Femur (tissue), 1 donor: ENCODE data around the gene YPEL3.

ENCODE experiments used
- DNase-seq: peaks from one replicate; pipeline ENCODE4 v3.0.0-alpha.2; 2017

The YPEL3 gene

GRCh38 chr16:30068333-30068732 is 27.7 kb downstream of the YPEL3 start:
- no peak for DNase-seq

GRCh38 chr16:30067584-30067916 is 28.5 kb downstream of the YPEL3 start:
- DNase-seq: no peak

- DNase-seq: peak; percentile 61
Observed at GRCh38 chr16:30066761-30067583, 29.0 kb downstream of the YPEL3 start.

GRCh38 chr16:30065943-30066760 is 29.9 kb downstream of the YPEL3 start:
- no peak for DNase-seq

- DNase-seq: peak; percentile 99
Observed at GRCh38 chr16:30065102-30065942, 30.7 kb downstream of the YPEL3 start, which contains the start of gene ALDOA. TSS of gene ALDOA (plus strand) at chr16:30065760. CDS start at chr16:30066898, 1,138 bp downstream.

GRCh38 chr16:30064729-30065101 is 31.3 kb downstream of the YPEL3 start:
- no peak for DNase-seq

GRCh38 chr16:30063893-30064728 is 31.9 kb downstream of the YPEL3 start:
- DNase-seq: peak; percentile 85

- no peak for DNase-seq
Observed at GRCh38 chr16:30063278-30063892, 32.6 kb downstream of the YPEL3 start.

GRCh38 chr16:30060836-30061554 is 35.0 kb downstream of the YPEL3 start:
- DNase-seq: peak; percentile 76

- DNase-seq: no peak
Observed at GRCh38 chr16:30060346-30060745, 35.7 kb downstream of the YPEL3 start.

GRCh38 chr16:30054959-30055553 is 41.0 kb downstream of the YPEL3 start:
- DNase-seq: no peak

- no peak for DNase-seq
Observed at GRCh38 chr16:30054451-30054850, 41.6 kb downstream of the YPEL3 start.

GRCh38 chr16:30053376-30054015 is 42.5 kb downstream of the YPEL3 start:
- no peak for DNase-seq

- DNase-seq: peak; percentile 95
Observed at GRCh38 chr16:30052671-30053372, 43.2 kb downstream of the YPEL3 start.

GRCh38 chr16:30051518-30051917 is 44.5 kb downstream of the YPEL3 start:
- DNase-seq: no peak

- no peak for DNase-seq
Observed at GRCh38 chr16:30049871-30050270, 46.1 kb downstream of the YPEL3 start.

GRCh38 chr16:30046588-30046987 is 49.4 kb downstream of the YPEL3 start:
- DNase-seq: no peak

- no peak for DNase-seq
Observed at GRCh38 chr16:30046178-30046577, 49.8 kb downstream of the YPEL3 start.
